Measurements from ENCODE around the gene CELSR1.

Gene CELSR1

DNA sequence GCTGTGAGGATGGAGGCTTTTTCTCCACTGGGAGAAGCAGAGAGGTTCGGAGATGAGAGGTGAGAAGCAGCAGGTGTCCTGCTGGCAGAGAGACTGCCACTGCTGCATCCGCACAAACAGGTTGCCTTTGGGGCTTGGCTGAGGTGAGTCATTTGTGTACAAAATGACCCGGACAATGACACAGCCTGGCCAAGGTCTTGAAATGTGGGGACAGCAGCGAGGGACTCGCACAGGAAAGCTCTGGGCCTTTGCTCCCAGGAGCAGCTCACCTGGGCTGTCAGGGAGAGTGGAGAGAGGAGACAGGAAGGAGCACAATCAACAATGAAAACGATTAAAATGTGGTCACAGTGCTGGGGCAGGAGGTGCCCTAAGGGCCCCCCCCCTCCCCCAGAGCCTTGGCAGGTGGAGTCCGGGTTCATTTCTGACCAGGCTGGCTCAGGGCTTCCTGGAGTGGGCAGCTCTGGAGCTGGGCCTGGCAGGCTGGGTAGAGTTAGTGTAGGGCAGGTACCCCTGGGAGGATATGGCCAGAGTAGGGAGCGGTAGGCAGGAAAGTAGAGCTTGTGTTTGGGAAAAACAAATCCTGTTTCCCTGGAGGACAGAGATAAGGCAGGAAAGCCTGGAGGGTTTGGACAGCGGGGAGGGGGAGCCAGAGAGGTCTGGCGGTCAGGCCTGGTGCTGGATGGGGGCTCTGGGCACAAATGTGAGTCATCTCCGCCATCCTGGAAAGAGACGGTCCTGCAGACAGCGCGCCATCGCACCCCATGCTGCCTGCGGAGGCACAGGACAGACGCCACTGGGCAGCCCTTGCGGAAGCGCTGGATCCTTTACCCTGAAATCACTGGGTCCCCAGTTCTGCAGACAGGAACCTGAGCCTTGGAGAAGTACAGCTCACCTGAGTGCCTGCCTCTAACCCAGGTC is 37.8 kb upstream of the CELSR1 start:
- H3K4me3 ChIP-seq (ENCODE audit: low read depth, low read length): no peak overlapping the region
- in situ Hi-C loops (cut with HindIII; ENCODE audit: low sequenced_read_pairs): no loop called here

DNA sequence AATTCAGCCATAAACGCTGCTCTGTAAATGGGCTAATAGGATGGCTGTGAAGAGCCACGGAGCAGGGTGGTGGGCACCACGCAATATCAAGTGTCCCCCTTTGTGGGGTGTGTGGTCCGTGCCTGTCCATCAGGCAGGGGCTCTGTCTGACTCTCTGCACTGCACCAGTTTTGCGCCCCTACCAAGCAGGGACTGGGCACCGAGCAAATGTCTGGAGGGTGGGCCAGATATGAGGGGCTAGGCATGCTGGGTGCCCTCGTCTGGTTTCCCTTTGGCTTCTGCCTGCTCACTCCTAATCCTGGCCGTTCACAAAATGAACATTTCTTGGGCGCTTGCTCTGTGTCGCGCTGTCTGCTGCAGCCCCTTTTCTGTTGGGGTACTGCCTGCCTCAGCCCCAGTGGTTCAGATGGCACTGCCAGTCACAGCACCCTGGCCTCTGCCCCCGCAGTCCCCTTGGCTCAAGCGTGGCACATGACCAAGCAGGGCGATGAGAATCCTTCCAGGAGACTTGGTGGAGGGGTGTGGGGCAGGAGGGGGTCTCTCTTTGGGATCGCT is 37.1 kb upstream of the CELSR1 start:
- no peak for DNase-seq (ENCODE audit: low read depth)
- no peak overlapping the region for H3K4me3 ChIP-seq (ENCODE audit: low read depth, low read length)
- TF ChIP-seq, protein P1, sequence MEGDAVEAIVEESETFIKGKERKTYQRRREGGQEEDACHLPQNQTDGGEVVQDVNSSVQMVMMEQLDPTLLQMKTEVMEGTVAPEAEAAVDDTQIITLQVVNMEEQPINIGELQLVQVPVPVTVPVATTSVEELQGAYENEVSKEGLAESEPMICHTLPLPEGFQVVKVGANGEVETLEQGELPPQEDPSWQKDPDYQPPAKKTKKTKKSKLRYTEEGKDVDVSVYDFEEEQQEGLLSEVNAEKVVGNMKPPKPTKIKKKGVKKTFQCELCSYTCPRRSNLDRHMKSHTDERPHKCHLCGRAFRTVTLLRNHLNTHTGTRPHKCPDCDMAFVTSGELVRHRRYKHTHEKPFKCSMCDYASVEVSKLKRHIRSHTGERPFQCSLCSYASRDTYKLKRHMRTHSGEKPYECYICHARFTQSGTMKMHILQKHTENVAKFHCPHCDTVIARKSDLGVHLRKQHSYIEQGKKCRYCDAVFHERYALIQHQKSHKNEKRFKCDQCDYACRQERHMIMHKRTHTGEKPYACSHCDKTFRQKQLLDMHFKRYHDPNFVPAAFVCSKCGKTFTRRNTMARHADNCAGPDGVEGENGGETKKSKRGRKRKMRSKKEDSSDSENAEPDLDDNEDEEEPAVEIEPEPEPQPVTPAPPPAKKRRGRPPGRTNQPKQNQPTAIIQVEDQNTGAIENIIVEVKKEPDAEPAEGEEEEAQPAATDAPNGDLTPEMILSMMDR (IDR thresholded peaks at IDR 0.05; ENCODE audit: low read depth, low read length, missing control alignments): no peak
- in situ Hi-C loops (cut with HindIII; ENCODE audit: low sequenced_read_pairs): no loop called here

More for the DNA sequence above, 37.8 kb upstream of the CELSR1 start:
- no peak for DNase-seq (ENCODE audit: low read depth)
- TF ChIP-seq, protein P1 (IDR thresholded peaks at IDR 0.05; ENCODE audit: low read depth, low read length, missing control alignments): no peak

DNA sequence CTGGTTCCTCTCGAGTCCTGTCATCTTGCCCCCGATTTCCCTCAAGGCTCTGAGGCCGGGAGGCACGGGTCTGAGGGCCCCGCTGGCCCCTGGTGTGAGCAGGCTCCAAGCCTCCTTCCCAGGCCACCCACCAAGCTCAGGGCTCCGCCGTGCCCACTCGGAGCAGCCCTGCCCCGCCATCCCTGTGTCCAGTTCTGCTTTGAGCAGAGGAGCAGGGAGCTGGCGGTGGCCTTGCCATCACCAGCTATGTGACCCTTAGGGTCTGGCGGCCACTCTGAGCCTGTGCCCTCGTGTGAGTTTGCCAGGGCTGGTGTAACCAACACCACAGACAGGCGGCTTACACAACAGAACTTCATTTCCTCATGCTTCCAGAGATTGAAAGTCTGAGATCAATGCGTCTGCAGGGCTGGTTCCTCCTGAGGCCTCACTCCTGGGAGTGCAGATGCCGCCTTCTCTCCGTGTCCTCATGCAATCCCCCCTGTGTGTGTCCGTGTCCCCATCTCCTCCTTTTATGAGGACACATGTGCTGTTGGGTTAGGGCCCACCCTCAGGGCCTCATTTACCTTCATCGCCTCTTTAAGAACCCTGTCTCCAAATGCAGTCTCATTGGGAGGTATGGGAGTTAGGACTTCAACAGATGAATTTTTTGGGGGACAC is 36.5 kb upstream of the CELSR1 start:
- no peak overlapping the region for H3K4me3 ChIP-seq (ENCODE audit: low read depth, low read length)
- TF ChIP-seq, protein P1 (IDR thresholded peaks at IDR 0.05; ENCODE audit: low read depth, low read length, missing control alignments): no peak
- in situ Hi-C loops (cut with HindIII; ENCODE audit: low sequenced_read_pairs): no loop called here
- no peak for DNase-seq (ENCODE audit: low read depth)

DNA sequence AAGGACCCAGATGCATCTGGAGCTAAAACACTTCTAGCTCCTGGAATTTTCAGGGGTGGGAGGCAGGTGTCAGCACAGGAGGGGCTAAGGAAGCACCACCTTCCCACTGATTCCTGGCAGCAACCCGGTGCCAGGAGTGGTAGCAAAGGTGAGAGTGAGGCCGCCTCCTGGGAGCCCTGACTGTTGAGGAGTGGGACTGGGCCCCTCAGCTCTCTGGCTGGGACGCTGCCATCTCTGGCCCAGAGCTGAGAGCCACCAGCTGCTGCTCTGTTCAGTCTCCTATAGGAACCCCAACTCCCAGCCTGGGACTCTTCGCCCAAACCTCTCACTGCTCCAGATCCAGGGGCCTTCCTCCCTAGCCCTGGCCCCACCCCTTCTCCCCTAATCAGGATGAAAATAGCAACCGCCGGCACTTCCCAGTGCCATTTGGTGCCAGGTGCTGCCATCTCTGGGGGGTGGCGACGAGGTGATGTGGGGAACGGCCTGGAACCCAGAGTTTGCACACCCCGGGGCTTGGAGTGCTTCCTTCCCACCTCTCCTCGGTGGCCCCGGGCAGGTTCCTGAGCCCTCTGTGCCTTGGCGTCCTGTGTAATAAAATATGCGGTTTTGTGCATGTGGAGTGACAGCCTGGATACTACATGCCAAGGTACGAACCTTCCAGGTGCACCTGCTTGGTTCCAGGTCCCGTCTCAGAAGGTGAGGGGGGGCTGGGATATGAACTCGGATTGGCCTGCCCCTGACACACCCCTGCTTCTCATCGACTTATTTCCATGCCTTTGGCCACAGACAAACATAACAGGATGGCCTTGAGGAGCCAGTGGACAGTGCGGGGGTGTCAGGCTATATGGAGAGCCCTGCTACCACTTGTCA is 35.7 kb upstream of the CELSR1 start:
- no peak for DNase-seq (ENCODE audit: low read depth)
- no peak overlapping the region for H3K4me3 ChIP-seq (ENCODE audit: low read depth, low read length)
- TF ChIP-seq, protein P1 (IDR thresholded peaks at IDR 0.05; ENCODE audit: low read depth, low read length, missing control alignments): no peak
- in situ Hi-C loops (cut with HindIII; ENCODE audit: low sequenced_read_pairs): no loop called here

DNA sequence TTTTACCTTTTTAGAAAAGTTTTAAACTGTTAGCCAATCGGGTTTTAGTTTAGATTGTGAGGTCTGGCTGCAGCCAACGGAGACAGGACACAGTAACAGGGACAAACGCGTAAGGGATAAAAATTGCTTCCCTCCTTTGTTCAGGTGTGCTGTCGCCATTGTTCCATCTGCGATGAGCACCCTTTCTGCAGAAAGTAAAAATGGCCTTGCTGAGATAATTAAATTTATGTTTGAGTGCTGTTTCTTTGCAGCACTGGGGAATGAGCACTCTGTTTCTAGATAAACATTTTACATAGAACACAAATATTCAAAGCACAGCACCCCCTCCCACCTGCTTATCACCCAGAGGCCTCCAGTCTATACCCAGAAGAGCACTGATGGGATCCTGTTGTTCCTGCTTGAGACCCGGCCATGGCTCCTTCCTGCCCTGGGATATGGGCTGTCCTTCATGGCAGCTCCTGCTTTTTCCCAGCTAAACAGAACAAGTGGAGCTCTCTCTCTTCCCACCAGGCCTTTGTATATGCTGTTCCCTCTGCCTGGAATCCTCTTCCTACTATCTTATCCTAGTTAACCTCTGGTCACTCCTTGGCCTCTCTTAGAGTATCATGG is 34.3 kb upstream of the CELSR1 start:
- TF ChIP-seq, protein P1 (IDR thresholded peaks at IDR 0.05; ENCODE audit: low read depth, low read length, missing control alignments): no peak
- no peak for DNase-seq (ENCODE audit: low read depth)
- in situ Hi-C loops (cut with HindIII; ENCODE audit: low sequenced_read_pairs): no loop called here
- no peak overlapping the region for H3K4me3 ChIP-seq (ENCODE audit: low read depth, low read length)
